ENCODE results near the gene NFATC1. TPM values are rescaled to one million over a fixed set of nuclear protein-coding genes. Genes with fewer than 3 reads are reported as not detected.
A peak's percentile ranks its signal among the peaks of the same experiment; 100 is the strongest.

The NFATC1 gene
- total RNA-seq, 4 donors from 2014 or later = 0.79 to 4.8 (median 2.6) TPM

DNA sequence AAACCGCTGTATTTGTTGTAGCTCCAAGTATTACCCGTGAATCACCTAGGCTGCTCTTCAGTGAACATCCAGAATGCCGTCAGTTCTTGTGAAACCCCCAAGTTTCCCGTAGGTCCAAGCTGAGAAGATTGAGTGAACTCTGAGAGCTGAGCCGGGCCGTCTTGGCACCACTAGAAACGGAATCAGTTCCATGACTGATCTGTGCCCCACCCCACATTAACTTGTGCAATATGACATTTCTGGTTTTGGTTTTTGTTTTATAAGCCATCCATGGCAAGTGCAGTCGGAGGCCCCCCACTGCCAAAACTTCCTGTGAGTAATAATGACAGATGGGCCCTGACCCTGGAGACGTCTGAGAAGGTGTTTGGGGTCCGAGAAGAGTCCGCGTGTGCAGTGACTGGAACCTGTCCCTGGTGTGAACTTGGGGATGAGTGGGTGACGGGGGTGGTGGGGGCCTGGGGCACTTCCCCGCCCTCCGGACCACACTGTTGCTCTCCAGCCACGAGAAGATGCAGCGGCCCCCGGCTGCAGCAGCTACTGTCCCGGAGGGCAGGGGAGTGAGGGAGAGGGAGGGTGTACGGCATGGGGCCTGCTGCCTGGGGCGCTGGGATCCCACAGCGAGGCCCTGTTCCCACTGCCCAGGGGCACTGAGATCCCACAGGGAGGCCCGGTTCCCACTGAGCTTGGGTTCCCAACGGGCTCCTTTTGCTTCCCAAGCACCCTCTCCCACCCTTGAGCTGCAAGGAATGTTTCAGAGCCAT, 26.5 kb downstream of the NFATC1 start:
- H3K27ac ChIP-seq = no peak overlapping the region
- intact Hi-C loops (cut with DNase I) = no loop called here
- no peak for DNase-seq
- TF ChIP-seq POLR2A (IDR thresholded peaks at IDR 0.05) = no peak
- TF ChIP-seq, protein P1, sequence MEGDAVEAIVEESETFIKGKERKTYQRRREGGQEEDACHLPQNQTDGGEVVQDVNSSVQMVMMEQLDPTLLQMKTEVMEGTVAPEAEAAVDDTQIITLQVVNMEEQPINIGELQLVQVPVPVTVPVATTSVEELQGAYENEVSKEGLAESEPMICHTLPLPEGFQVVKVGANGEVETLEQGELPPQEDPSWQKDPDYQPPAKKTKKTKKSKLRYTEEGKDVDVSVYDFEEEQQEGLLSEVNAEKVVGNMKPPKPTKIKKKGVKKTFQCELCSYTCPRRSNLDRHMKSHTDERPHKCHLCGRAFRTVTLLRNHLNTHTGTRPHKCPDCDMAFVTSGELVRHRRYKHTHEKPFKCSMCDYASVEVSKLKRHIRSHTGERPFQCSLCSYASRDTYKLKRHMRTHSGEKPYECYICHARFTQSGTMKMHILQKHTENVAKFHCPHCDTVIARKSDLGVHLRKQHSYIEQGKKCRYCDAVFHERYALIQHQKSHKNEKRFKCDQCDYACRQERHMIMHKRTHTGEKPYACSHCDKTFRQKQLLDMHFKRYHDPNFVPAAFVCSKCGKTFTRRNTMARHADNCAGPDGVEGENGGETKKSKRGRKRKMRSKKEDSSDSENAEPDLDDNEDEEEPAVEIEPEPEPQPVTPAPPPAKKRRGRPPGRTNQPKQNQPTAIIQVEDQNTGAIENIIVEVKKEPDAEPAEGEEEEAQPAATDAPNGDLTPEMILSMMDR (IDR thresholded peaks at IDR 0.05) = no peak
- 39 to 53% methylated on average over 7 to 13 of the region's 24 CpGs for WGBS, 2 donors
- peaks cover 4 to 40% (median 8%) of the 10 kb centered on the region in 3 donors for H3K4me1 ChIP-seq
- no peak overlapping the region for H3K4me3 ChIP-seq
- no peaks in the 10 kb centered on the region for H3K9me3 ChIP-seq
- H3K27me3 ChIP-seq = no peaks in the 10 kb centered on the region
- H3K36me3 ChIP-seq = peaks cover 0 to 15% (median 0%) of the 10 kb centered on the region in 3 donors

DNA sequence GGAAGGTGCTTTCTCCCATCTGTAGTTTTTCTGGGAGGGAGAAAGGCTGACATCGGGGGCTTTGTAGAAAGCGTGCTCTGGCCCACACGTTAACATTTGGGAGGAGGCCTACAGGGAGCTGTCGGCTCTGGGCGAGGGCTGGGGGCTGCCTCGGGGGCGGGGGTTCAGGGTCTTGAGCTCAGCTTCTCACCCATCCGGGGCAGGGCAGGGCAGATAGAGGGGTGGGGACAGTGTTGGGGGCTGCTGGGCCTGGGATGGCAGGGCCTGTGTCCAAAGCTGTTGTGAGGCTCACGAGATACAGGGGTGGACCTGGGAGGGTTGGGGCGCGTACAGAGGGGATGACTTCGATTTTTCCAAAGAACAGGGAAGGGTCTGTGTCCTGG, 27.0 kb downstream of the NFATC1 start:
- intact Hi-C loops (cut with DNase I) = no loop called here
- Histone ChIP-seq H3K36me3 (peaks cover 0 to 15% (median 0%) of the 10 kb centered on the region in 3 donors), H3K27ac (no peak overlapping the region), H3K9me3 (no peaks in the 10 kb centered on the region), H3K27me3 (no peaks in the 10 kb centered on the region), H3K4me1 (peaks cover 4 to 40% (median 8%) of the 10 kb centered on the region in 3 donors), H3K4me3 (no peak overlapping the region)
- 90 to 100% methylated on average over 2 to 4 of the region's 12 CpGs for WGBS, 2 donors
- TF ChIP-seq, protein P1 (IDR thresholded peaks at IDR 0.05) = no peak
- no peak for TF ChIP-seq POLR2A (IDR thresholded peaks at IDR 0.05)
- DNase-seq = no peak

DNA sequence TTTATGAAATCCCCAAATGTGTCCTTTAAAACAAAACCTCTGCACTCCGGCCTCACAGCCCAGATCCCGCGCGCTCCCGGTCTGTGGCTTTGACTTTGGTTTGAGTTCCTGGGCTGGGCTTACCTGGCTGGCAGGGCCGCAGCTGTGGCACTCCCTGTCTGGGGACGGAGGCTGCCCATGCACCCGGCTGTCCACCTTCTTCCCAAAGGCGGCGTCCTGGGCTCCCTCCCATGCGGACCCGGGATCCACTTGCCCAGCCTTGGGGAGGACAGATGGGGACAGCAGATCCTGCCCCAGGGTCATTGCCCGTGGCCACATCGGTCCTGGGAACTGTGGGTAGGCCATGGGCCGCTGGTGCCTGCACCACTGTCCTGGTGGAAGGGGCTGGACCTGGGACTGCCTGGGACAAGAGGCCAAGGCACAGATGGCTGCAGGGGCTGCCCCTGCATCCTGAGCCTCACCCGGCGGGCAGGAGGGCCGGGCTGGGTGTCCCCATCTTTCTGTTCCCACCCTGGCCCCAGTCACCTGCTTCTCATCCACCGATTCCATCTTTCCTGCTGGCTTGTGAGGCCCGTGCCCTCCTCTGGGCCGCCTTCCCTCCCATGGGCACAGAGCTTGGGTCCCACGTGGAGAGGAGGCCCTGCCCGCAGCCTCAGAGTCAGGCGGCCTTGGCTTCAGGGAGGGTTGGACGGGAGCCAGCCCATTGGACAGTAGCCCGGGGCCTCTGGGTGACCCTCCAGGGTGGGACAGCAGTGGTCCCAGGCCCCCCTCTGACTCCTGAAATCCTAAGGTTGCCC, 27.7 kb downstream of the NFATC1 start:
- WGBS, 2 donors = 98 to 100% methylated on average over 2 to 9 of the region's 26 CpGs
- no peak overlapping the region for H3K4me3 ChIP-seq
- H3K4me1 ChIP-seq = peaks cover 4 to 36% (median 8%) of the 10 kb centered on the region in 3 donors
- H3K27me3 ChIP-seq = no peaks in the 10 kb centered on the region
- no peaks in the 10 kb centered on the region for H3K9me3 ChIP-seq
- peaks cover 0 to 15% (median 0%) of the 10 kb centered on the region in 3 donors for H3K36me3 ChIP-seq
- peak overlapping the region in 1 of 4 donors; percentile 0 for H3K27ac ChIP-seq
- TF ChIP-seq, protein P1 (IDR thresholded peaks at IDR 0.05) = no peak
- TF ChIP-seq POLR2A (IDR thresholded peaks at IDR 0.05) = no peak
- intact Hi-C loops (cut with DNase I) = no loop called here
- no peak for DNase-seq

DNA sequence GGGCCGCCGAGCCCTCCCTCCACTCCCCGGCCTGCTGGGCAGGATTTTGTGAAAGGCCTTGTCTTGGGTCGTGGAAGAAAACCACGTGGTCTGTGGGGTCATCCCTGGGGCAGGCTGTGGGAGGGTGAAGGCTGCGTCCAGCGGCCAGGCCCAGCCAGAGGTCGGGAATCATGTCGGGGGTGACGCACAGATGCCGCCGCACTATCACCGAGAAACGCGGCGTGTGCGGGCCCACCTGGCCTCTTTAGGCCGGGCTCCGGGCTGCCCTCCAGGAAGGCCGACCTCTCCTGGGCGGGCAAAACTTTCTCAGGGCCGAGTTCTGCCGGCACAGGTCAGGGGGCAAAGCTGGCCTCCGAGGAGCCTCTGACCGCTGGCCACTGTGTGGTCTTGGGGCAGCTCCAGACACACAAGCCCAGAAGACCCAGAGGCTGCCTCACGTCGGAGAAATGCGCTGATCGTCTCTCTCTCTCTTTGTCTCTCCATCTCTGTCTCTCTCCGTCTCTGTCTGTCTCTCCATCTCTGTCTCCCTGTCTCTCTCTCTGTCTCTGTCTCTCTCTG, 28.4 kb downstream of the NFATC1 start:
- H3K4me3 ChIP-seq = no peak overlapping the region
- no peak for DNase-seq
- intact Hi-C loops (cut with DNase I) = no loop called here

More for the DNA sequence above, 28.4 kb downstream of the NFATC1 start:
- Histone ChIP-seq H3K4me1 (peaks cover 4 to 35% (median 8%) of the 10 kb centered on the region in 3 donors), H3K36me3 (peaks cover 0 to 15% (median 0%) of the 10 kb centered on the region in 3 donors), H3K27me3 (no peaks in the 10 kb centered on the region), H3K27ac (peak overlapping the region in 1 of 4 donors; percentile 0), H3K9me3 (no peaks in the 10 kb centered on the region)
- 88 to 92% methylated on average over 14 to 17 of the region's 30 CpGs for WGBS, 2 donors
- no peak for TF ChIP-seq POLR2A (IDR thresholded peaks at IDR 0.05)
- TF ChIP-seq, protein P1 (IDR thresholded peaks at IDR 0.05) = no peak

Measured in esophagus squamous epithelium (tissue), 5 donors.